OCI-LY7 (cell line): Measurements from ENCODE around the gene IDH3B. TPM values are rescaled to one million over a fixed set of nuclear protein-coding genes. Genes with fewer than 3 reads are reported as not detected.

Experiments used
- BruUV-seq: library from RNA; stranded (reverse); fragments of 400-500 nt; replicated peaks from 2 replicates; lab custom pipeline; 2021; lab: Mats Ljungman, UMichigan
- CTCF ChIA-PET: fragments of 300-600 bp; sonication (Branson Sonifier 250); formaldehyde crosslinking; loops from one replicate; lab custom pipeline; 2022; ENCODE audit warnings: antibody characterized with exemption; ENCODE audit not compliant: unreplicated experiment; lab: Charles Lee
- POLR2A ChIA-PET: fragments of 300-600 bp; sonication (Branson Sonifier 250); formaldehyde crosslinking; loops from one replicate; lab custom pipeline; 2022; ENCODE audit warnings: antibody characterized with exemption; lab: Charles Lee
- DNase-seq: peaks from one replicate; pipeline ENCODE4 v3.0.0-alpha.2; 2015; ENCODE audit warnings: low spot score
- H2AFZ ChIP-seq: fragments of 200-600 bp; sonication (generic), shearing (Covaris generic); 2 replicates; pipeline ENCODE4 v1.6.1; 2014; ENCODE audit warnings: mild to moderate bottlenecking, antibody characterized with exemption, low read length, moderate library complexity
- H3K27ac ChIP-seq: fragments of 200-600 bp; sonication (generic); 2 replicates; pipeline ENCODE4 v1.5.1; 2014; ENCODE audit warnings: mixed run types, low read depth, mild to moderate bottlenecking, moderate library complexity, low read length, inconsistent platforms; ENCODE audit not compliant: poor library complexity, severe bottlenecking
- H3K36me3 ChIP-seq: fragments of 200-600 bp; sonication (generic); 2 replicates; pipeline ENCODE4 v1.6.1; 2014; ENCODE audit warnings: mild to moderate bottlenecking, antibody characterized with exemption, low read length, moderate library complexity, mixed read lengths; ENCODE audit not compliant: insufficient read depth
- H3K4me1 ChIP-seq: fragments of 200-600 bp; sonication (generic); 2 replicates; pipeline ENCODE4 v1.5.1; 2014; ENCODE audit warnings: mild to moderate bottlenecking, low read length; ENCODE audit not compliant: insufficient read depth, poor library complexity, severe bottlenecking
- H3K4me2 ChIP-seq: fragments of 200-600 bp; sonication (generic); 2 replicates; pipeline ENCODE4 v1.6.1; 2014; ENCODE audit warnings: mild to moderate bottlenecking, low read length
- H3K4me3 ChIP-seq: fragments of 200-600 bp; sonication (generic); 2 replicates; pipeline ENCODE4 v1.5.1; 2014; ENCODE audit warnings: mild to moderate bottlenecking, low read depth, low read length; ENCODE audit not compliant: poor library complexity, severe bottlenecking
- H3K79me2 ChIP-seq: fragments of 200-600 bp; sonication (generic); 2 replicates; pipeline ENCODE4 v1.6.1; 2016; ENCODE audit warnings: low read depth, mild to moderate bottlenecking, low read length, moderate library complexity, mixed read lengths; ENCODE audit not compliant: insufficient read depth
- H3K9me2 ChIP-seq: fragments of 200-600 bp; sonication (generic); 2 replicates; pipeline ENCODE4 v1.6.1; 2016; ENCODE audit warnings: mild to moderate bottlenecking, low read length, mixed read lengths; ENCODE audit not compliant: insufficient read depth
- H3K9me3 ChIP-seq: fragments of 200-600 bp; sonication (generic); 2 replicates; pipeline ENCODE4 v1.6.1; 2014; ENCODE audit warnings: mild to moderate bottlenecking, mixed run types, low read length, mixed read lengths
- H4K20me1 ChIP-seq: fragments of 200-600 bp; sonication (generic); 2 replicates; pipeline ENCODE4 v1.6.1; 2014; ENCODE audit warnings: mild to moderate bottlenecking, antibody characterized with exemption, low read length, moderate library complexity, mixed read lengths; ENCODE audit not compliant: insufficient read depth
- EZH2phosphoT487 ChIP-seq: fragments of 200-600 bp; sonication (generic); IDR thresholded peaks from 2 replicates; pipeline ENCODE4 v1.6.1; 2018; ENCODE audit warnings: low read depth, borderline replicate concordance, mild to moderate bottlenecking, mixed run types, antibody characterized with exemption, low read length, moderate library complexity, mixed read lengths
- intact Hi-C: fragments of 100-400 bp; cut with micrococcal nuclease; formaldehyde crosslinking; loops from one replicate; pipeline ENCODE4 v1.10.0; 2022; ENCODE audit not compliant: unreplicated experiment
- total RNA-seq, 2 experiments: library from RNA; depleted of rRNA in 1 of 2; stranded (reverse); fragments of >200 nt in 1 of 2; shearing (Covaris generic) in 1 of 2; gene quantifications; 2 replicates each; pipeline ENCODE4 v1.2.3, GENCODE V29; 2014 to 2022
- TF ChIP-seq, protein P1 (sequence below): fragments of 200-600 bp; sonication (generic); conservative IDR thresholded peaks from 2 replicates; pipeline ENCODE4 v1.5.1; 2014; ENCODE audit warnings: mild to moderate bottlenecking, antibody characterized with exemption, low read length, moderate library complexity, mixed read lengths

The IDH3B gene
- total RNA-seq, 2 experiments from 2014 or later: 142 to 154 TPM

DNA sequence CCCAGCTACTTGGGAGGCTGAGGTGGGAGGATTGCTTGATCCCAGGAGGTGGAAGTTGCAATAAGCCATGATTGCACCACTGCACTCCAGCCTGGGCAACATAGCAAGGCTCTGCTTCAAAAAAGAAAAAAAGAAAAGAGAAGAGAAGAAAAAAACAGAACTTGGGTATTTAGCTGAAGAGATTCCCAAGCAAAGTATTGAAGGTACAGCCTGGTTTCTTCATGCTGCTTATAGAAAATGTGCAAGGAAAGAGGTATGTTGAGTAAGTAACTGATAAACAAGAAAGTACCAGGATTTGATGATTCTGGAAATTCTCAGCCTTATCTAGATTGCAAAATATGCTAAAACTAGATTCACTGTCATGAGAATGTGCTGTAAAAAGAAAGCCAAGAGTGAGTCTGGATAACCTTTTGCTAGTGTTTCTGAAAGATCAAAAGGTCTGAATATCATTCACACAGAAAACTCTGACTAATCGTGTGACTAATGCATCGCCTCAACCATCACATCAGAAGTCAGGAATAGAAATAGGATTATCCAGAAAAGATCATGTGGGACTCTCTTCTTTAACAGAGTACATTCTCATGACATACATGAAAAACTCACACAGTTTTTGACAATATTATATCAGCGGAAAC, 43.9 kb downstream of the IDH3B start:
- intact Hi-C loops: no loop called here
- ChIA-PET CTCF (no interaction called here), POLR2A (no interaction called here)
- H3K79me2 ChIP-seq: no peaks in the 10 kb centered on the region
- no peaks in the 10 kb centered on the region for H3K4me1 ChIP-seq
- no peak for DNase-seq
- no peak overlapping the region for H3K4me2 ChIP-seq
- TF ChIP-seq, protein P1, sequence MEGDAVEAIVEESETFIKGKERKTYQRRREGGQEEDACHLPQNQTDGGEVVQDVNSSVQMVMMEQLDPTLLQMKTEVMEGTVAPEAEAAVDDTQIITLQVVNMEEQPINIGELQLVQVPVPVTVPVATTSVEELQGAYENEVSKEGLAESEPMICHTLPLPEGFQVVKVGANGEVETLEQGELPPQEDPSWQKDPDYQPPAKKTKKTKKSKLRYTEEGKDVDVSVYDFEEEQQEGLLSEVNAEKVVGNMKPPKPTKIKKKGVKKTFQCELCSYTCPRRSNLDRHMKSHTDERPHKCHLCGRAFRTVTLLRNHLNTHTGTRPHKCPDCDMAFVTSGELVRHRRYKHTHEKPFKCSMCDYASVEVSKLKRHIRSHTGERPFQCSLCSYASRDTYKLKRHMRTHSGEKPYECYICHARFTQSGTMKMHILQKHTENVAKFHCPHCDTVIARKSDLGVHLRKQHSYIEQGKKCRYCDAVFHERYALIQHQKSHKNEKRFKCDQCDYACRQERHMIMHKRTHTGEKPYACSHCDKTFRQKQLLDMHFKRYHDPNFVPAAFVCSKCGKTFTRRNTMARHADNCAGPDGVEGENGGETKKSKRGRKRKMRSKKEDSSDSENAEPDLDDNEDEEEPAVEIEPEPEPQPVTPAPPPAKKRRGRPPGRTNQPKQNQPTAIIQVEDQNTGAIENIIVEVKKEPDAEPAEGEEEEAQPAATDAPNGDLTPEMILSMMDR: no peak
- no peak for TF ChIP-seq EZH2phosphoT487
- H4K20me1 ChIP-seq: no peaks in the 10 kb centered on the region
- no peak overlapping the region for H3K4me3 ChIP-seq
- no peak overlapping the region for H2AFZ ChIP-seq
- no peaks in the 10 kb centered on the region for H3K9me2 ChIP-seq
- H3K36me3 ChIP-seq: no peaks in the 10 kb centered on the region
- H3K27ac ChIP-seq: no peak overlapping the region
- H3K9me3 ChIP-seq: no peaks in the 10 kb centered on the region
- no TSS peak for BruUV-seq

DNA sequence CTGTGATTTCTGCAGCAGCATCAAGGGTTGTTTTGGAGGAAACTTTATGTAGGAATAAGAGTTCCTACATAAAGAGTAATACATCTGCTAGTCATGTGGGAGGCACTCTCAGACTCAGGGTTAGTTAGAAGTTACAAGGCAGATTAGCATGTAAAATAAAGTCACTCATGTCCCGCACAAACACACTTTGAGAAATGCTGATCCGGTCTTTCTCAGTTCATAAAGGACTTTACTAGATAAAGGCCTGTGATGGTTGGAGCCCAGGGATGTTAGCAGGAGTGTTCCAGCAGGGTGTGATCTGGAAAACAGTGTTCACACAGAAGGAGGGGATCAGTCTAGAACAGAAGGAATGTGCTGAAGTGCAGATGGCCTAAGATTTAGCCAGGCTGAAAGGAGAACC, 44.7 kb downstream of the IDH3B start:
- ChIA-PET CTCF (no interaction called here), POLR2A (no interaction called here)
- Histone ChIP-seq H3K9me3 (no peaks in the 10 kb centered on the region), H3K4me2 (no peak overlapping the region), H3K36me3 (no peaks in the 10 kb centered on the region), H3K79me2 (no peaks in the 10 kb centered on the region), H3K4me3 (no peak overlapping the region), H2AFZ (no peak overlapping the region), H3K4me1 (no peaks in the 10 kb centered on the region), H3K27ac (no peak overlapping the region), H4K20me1 (no peaks in the 10 kb centered on the region), H3K9me2 (no peaks in the 10 kb centered on the region)
- no peak for TF ChIP-seq EZH2phosphoT487
- TF ChIP-seq, protein P1: no peak
- no TSS peak for BruUV-seq
- no peak for DNase-seq
- intact Hi-C loops: no loop called here

DNA sequence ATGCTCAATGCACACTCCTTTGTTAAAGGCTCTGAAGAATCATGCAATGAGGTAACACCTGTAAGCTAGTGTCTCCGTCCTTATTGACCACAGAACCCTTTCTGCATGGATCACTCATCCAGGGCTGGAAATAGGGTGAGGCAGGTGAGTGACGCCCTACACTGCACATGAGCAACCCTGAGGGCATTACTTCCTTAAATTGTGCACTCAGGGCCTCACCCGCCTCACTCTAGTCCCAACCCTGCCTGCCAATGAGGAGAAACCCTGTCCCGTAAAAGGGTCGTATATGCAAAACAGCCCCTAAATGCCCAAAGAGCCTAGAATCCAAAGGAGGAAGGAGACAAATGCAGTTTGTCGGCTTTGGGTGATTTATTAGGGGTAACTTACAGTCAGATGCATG, 45.2 kb downstream of the IDH3B start:
- ChIA-PET CTCF (no interaction called here), POLR2A (no interaction called here)
- no peaks in the 10 kb centered on the region for H3K36me3 ChIP-seq
- H3K4me2 ChIP-seq: no peak overlapping the region
- no peak for DNase-seq
- no peaks in the 10 kb centered on the region for H3K9me3 ChIP-seq
- intact Hi-C loops: no loop called here
- no peaks in the 10 kb centered on the region for H4K20me1 ChIP-seq
- no peaks in the 10 kb centered on the region for H3K4me1 ChIP-seq
- no TSS peak for BruUV-seq
- H3K27ac ChIP-seq: no peak overlapping the region
- no peaks in the 10 kb centered on the region for H3K9me2 ChIP-seq
- TF ChIP-seq, protein P1: no peak
- TF ChIP-seq EZH2phosphoT487: no peak
- no peaks in the 10 kb centered on the region for H3K79me2 ChIP-seq
- no peak overlapping the region for H2AFZ ChIP-seq
- H3K4me3 ChIP-seq: no peak overlapping the region
